ENCODE measurements around the gene INTS2. TPM values are rescaled to one million over a fixed set of nuclear protein-coding genes. Genes with fewer than 3 reads are reported as not detected.

INTS2 gene
- total RNA-seq, 1 experiment from 2014 or later: 20.8 TPM

GRCh38 chr17:61874075-61874474, 53.7 kb downstream of the INTS2 start:
- Histone ChIP-seq H4K8ac (replicated peaks; ENCODE audit: insufficient read length, low read depth, low read length) (no peak overlapping the region), H3K4ac (ENCODE audit: low read depth, low read length) (no peak overlapping the region), H3K9ac (ENCODE audit: extremely low read depth, insufficient read length, low read length) (no peak overlapping the region), H2AFZ (ENCODE audit: low read length) (no peak overlapping the region), H3K18ac (ENCODE audit: insufficient read length, low read depth, low read length) (no peak overlapping the region), H2AK5ac (ENCODE audit: insufficient read length, low read length) (no peak overlapping the region), H2BK20ac (ENCODE audit: low read depth, low read length, poor library complexity, severe bottlenecking) (no peak overlapping the region), H2BK120ac (ENCODE audit: low read depth, low read length, poor library complexity, severe bottlenecking) (no peak overlapping the region), H3K56ac (ENCODE audit: insufficient read length, low read depth, low read length) (no peak overlapping the region), H2BK5ac (ENCODE audit: insufficient read length, low read length) (no peak overlapping the region), H3K27me3 (ENCODE audit: insufficient read depth, low read length) (no peaks in the 10 kb centered on the region), H3K23me2 (ENCODE audit: insufficient read length, low read depth, low read length, poor library complexity, severe bottlenecking) (no peaks in the 10 kb centered on the region), H3K14ac (ENCODE audit: insufficient read depth, low read length) (no peak overlapping the region), H3K23ac (ENCODE audit: insufficient read length, low read depth, low read length) (no peak overlapping the region), H3K9me3 (ENCODE audit: control insufficient read depth, low read depth, low read length) (no peaks in the 10 kb centered on the region), H2BK12ac (ENCODE audit: insufficient read length, low read depth, low read length) (no peak overlapping the region), H4K20me1 (ENCODE audit: control insufficient read depth, insufficient read depth, insufficient read length) (no peaks in the 10 kb centered on the region), H3K79me2 (ENCODE audit: insufficient read depth, low read length) (no peaks in the 10 kb centered on the region), H4K5ac (ENCODE audit: insufficient read length, low read depth, low read length) (no peak overlapping the region), H3K4me2 (ENCODE audit: insufficient read depth, insufficient read length, low read length) (no peak overlapping the region), H3K27ac (ENCODE audit: insufficient read length, low read depth, low read length) (no peak overlapping the region), H3K79me1 (ENCODE audit: insufficient read depth, low read depth, low read length, poor library complexity, severe bottlenecking) (no peaks in the 10 kb centered on the region), H4K91ac (ENCODE audit: insufficient read length, low read depth, low read length) (no peak overlapping the region), H3K4me1 (ENCODE audit: insufficient read depth, low read length) (no peaks in the 10 kb centered on the region), H2BK15ac (ENCODE audit: low read depth, low read length) (no peak overlapping the region), H3T11ph (ENCODE audit: low read length) (no peak overlapping the region)
- H3K27ac Mint-ChIP-seq: no peak overlapping the region; a peak in 1 of 7 replicates
- H3K9me3 Mint-ChIP-seq: no peaks in the 10 kb centered on the region
- H3K27me3 Mint-ChIP-seq (ENCODE audit: low read depth): no peaks in the 10 kb centered on the region
- H3K36me3 Mint-ChIP-seq (ENCODE audit: insufficient read depth in 1 of 3, low read depth in 3 of 3): peaks cover 2 to 45% (median 39%) of the 10 kb centered on the region in 3 experiments; a peak in 5 of 7 replicates
- TF ChIP-seq, protein P1, sequence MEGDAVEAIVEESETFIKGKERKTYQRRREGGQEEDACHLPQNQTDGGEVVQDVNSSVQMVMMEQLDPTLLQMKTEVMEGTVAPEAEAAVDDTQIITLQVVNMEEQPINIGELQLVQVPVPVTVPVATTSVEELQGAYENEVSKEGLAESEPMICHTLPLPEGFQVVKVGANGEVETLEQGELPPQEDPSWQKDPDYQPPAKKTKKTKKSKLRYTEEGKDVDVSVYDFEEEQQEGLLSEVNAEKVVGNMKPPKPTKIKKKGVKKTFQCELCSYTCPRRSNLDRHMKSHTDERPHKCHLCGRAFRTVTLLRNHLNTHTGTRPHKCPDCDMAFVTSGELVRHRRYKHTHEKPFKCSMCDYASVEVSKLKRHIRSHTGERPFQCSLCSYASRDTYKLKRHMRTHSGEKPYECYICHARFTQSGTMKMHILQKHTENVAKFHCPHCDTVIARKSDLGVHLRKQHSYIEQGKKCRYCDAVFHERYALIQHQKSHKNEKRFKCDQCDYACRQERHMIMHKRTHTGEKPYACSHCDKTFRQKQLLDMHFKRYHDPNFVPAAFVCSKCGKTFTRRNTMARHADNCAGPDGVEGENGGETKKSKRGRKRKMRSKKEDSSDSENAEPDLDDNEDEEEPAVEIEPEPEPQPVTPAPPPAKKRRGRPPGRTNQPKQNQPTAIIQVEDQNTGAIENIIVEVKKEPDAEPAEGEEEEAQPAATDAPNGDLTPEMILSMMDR (conservative IDR thresholded peaks at IDR 0.05): no peak
- DNase-seq: no peak
- H3K4me1 Mint-ChIP-seq: no peaks in the 10 kb centered on the region
- WGBS (ENCODE audit: extremely low coverage, insufficient read length, low lambda C conversion rate): no CpG with 5 or more reads among the region's 2 CpGs
- no peak overlapping the region for H3K4me3 Mint-ChIP-seq
